K562 (cell line): ENCODE data around the gene DNAJB14.

Experiments used
- DNMT1 ChIP-seq: fragments of 450-650 bp; IDR thresholded peaks from 2 replicates; pipeline ENCODE4 v1.6.1; 2016; ENCODE audit warnings: antibody characterized with exemption, mild to moderate bottlenecking
- NR3C1 ChIP-seq: sonication (generic); formaldehyde crosslinking; IDR thresholded peaks from 2 replicates; pipeline ENCODE4 v1.8.1; 2022; ENCODE audit warnings: missing genetic modification reagents
- TF ChIP-seq, protein P1 (sequence below), 3 experiments: IDR thresholded peaks in 2 of 3; conservative IDR thresholded peaks in 1 of 3; 2 replicates each; pipeline ENCODE4 v1.5.1; 2011 to 2012; ENCODE audit warnings: low read length in 3 of 3, mild to moderate bottlenecking in 3 of 3, control low read depth in 2 of 3, improper control_type of control experiment in 1 of 3, inconsistent platforms in 1 of 3, low read depth in 1 of 3, mixed read lengths in 1 of 3, moderate library complexity in 1 of 3; ENCODE audit not compliant: insufficient read depth in 2 of 3

DNA sequence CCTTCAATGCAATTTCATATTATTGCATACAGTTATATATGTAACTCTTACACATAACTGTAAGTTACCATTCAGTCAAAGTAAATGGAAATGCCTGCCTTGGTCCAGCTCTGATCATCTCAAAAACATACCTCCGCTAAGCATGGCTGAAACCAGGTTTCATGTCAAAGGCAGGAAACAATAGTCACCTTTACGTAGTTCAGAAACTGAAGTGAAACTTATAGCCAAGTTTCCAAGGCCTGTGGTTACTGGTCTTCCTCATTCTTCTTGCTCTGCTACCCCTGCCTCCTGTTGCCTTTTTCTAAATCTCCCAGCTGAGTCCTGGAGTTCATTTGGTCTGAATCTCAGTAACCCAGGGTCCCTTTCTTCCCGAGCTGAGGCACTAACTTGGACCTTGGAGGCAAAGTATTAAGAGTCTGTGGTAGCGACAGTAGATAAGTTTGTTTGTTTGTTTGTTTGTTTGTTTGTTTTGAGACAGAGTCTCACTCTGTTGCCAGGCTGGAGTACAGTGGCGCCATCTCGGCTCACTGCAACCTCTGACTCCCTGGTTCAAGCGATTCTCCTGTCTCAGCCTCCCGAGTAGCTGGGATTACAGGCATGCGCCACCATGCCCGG lies 98.9 kb downstream of the DNAJB14 start:
- TF ChIP-seq NR3C1 (CRISPR knock-in tag) (no peak), DNMT1 (no peak)
- TF ChIP-seq, protein P1, sequence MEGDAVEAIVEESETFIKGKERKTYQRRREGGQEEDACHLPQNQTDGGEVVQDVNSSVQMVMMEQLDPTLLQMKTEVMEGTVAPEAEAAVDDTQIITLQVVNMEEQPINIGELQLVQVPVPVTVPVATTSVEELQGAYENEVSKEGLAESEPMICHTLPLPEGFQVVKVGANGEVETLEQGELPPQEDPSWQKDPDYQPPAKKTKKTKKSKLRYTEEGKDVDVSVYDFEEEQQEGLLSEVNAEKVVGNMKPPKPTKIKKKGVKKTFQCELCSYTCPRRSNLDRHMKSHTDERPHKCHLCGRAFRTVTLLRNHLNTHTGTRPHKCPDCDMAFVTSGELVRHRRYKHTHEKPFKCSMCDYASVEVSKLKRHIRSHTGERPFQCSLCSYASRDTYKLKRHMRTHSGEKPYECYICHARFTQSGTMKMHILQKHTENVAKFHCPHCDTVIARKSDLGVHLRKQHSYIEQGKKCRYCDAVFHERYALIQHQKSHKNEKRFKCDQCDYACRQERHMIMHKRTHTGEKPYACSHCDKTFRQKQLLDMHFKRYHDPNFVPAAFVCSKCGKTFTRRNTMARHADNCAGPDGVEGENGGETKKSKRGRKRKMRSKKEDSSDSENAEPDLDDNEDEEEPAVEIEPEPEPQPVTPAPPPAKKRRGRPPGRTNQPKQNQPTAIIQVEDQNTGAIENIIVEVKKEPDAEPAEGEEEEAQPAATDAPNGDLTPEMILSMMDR (IDR thresholded peaks at IDR 0.05 in 2 of 3, conservative IDR thresholded peaks at IDR 0.05 in 1 of 3; ENCODE audit: insufficient read depth in 2 of 3, low read depth in 1 of 3, low read length in 3 of 3), result no peak
